Measurements from ENCODE around the gene NRXN3.

NRXN3 gene

DNA sequence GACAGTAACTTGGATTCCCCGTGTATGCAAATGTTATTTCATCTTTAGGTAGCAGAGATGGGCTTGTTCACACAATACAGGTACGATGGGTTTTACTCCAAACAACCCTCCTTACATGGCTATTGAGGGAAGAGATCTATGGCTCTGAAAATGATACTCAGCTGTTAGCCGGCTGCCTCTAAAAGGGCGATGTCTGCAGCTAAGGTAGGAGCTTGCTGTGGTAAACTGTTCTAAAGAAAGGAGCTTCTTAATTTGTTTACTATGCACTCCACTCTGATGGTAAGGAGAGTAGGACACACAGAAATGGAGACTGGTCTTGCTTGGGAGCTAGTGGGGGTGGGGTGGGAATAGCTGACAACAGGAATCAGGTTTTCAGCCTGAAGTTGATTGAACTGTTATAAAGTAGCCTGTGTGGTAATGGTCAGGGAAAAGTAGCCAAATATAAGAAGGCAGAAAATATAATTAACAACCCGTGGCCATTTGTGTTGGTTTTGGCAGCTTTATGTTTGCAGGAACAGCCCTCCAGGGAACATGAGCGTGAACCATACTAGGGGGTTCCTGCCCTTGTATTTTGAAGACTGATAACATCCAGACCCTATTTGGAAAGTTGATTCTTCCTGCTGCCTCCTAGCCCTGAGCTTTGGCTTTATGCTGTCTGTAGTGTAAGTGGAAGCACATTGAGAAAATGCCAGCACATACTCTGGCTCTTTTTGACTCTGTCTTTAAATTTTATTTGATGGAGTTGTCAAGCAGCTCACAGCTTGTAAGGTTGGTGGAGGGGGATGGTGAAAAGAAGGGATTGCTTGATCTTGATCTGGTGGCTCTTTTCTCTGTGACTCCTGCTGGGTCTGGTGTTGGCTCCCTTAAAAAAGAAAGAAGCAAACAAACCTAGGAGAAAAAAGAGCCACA, 1111.3 kb downstream of the NRXN3 start:
- peaks cover 46% of the 10 kb centered on the region for H3K4me1 ChIP-seq (ENCODE audit: insufficient read depth, low read length)
- no peaks in the 10 kb centered on the region for H3K9me3 ChIP-seq (ENCODE audit: insufficient read depth, low read depth, low read length)
- H3K36me3 ChIP-seq (ENCODE audit: insufficient read depth, low read length): no peaks in the 10 kb centered on the region
- H3K4me3 ChIP-seq (ENCODE audit: low read length): peak overlapping the region; percentile 66
- WGBS: 7% methylated on average over 5 of the region's 6 CpGs
- no peak overlapping the region for H3K9ac ChIP-seq (ENCODE audit: low read depth, low read length)
- H3K27me3 ChIP-seq (ENCODE audit: insufficient read depth, low read length): peaks cover 82% of the 10 kb centered on the region
- no peak overlapping the region for H3K27ac ChIP-seq (ENCODE audit: low read depth, low read length)

DNA sequence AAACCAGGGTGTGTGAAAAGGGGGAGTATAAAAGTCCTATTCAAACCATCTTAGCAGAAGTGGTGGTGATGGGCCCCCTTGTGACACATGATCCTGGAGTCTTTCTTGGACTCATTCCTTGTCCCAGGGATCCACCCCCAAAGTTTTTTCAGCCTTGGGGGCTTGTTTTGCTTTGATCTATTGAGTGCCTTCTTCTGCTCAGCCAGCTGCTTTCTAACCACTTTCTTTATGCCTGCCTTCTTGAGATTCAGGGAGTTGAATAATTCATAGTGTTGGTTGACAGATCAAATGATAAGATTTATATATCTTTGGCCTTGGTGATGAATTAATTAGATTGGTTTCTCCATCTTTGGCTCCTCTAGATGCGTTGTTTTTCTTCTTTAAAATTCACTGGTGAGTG, 1114.4 kb downstream of the NRXN3 start:
- peaks cover 38% of the 10 kb centered on the region for H3K4me1 ChIP-seq (ENCODE audit: insufficient read depth, low read length)
- peaks cover 56% of the 10 kb centered on the region for H3K27me3 ChIP-seq (ENCODE audit: insufficient read depth, low read length)
- H3K9ac ChIP-seq (ENCODE audit: low read depth, low read length): no peak overlapping the region
- H3K27ac ChIP-seq (ENCODE audit: low read depth, low read length): no peak overlapping the region
- H3K4me3 ChIP-seq (ENCODE audit: low read length): no peak overlapping the region
- H3K9me3 ChIP-seq (ENCODE audit: insufficient read depth, low read depth, low read length): no peaks in the 10 kb centered on the region
- no peaks in the 10 kb centered on the region for H3K36me3 ChIP-seq (ENCODE audit: insufficient read depth, low read length)
- 100% methylated on average over 1 of the region's 1 CpG for WGBS

DNA sequence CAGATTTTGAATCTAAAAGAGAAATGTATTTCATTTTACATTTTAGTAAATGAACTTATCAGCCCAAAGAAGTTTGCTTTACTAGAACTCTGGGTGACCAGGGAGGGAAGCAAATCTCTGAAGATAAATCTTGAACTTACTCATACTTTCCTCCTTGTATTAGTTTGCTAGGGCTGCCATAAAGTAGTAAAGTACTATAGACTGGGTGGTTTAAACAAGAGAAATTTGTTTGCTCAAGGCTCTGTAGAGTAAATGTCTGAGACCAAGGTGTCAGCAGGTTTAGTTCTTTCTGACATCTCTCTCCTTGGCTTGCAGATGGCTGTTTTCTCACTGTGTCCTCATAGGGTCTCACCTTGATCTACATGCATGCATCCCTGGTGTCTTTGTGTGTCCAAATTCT, 1115.1 kb downstream of the NRXN3 start:
- Histone ChIP-seq H3K27me3 (ENCODE audit: insufficient read depth, low read length) (peaks cover 49% of the 10 kb centered on the region), H3K9me3 (ENCODE audit: insufficient read depth, low read depth, low read length) (no peaks in the 10 kb centered on the region), H3K27ac (ENCODE audit: low read depth, low read length) (no peak overlapping the region), H3K9ac (ENCODE audit: low read depth, low read length) (no peak overlapping the region), H3K4me3 (ENCODE audit: low read length) (no peak overlapping the region), H3K36me3 (ENCODE audit: insufficient read depth, low read length) (no peaks in the 10 kb centered on the region), H3K4me1 (ENCODE audit: insufficient read depth, low read length) (peaks cover 32% of the 10 kb centered on the region)

DNA sequence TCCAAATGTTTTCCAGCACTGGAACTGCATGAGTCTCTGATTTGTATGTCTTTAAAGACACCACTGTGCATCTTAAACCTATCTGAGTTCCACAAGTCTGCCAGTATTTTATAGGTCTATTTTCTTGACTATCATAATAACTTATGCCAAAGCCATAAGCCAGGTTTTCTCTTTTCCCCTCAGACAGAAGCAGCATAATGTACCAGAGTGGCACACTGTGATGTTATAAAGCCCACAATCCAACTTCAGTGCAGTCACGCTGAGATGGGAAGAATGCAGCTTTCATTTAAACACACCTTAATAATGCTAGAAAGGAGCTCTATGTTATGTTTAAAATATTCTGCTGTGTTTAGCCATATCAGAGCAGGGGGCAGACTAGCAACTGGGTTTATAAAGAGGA, 1117.8 kb downstream of the NRXN3 start:
- Histone ChIP-seq H3K27ac (ENCODE audit: low read depth, low read length) (no peak overlapping the region), H3K9me3 (ENCODE audit: insufficient read depth, low read depth, low read length) (no peaks in the 10 kb centered on the region), H3K4me1 (ENCODE audit: insufficient read depth, low read length) (peaks cover 6% of the 10 kb centered on the region), H3K36me3 (ENCODE audit: insufficient read depth, low read length) (no peaks in the 10 kb centered on the region), H3K27me3 (ENCODE audit: insufficient read depth, low read length) (peaks cover 22% of the 10 kb centered on the region), H3K4me3 (ENCODE audit: low read length) (no peak overlapping the region), H3K9ac (ENCODE audit: low read depth, low read length) (no peak overlapping the region)
- WGBS: no CpG with 5 or more reads among the region's 1 CpG

DNA sequence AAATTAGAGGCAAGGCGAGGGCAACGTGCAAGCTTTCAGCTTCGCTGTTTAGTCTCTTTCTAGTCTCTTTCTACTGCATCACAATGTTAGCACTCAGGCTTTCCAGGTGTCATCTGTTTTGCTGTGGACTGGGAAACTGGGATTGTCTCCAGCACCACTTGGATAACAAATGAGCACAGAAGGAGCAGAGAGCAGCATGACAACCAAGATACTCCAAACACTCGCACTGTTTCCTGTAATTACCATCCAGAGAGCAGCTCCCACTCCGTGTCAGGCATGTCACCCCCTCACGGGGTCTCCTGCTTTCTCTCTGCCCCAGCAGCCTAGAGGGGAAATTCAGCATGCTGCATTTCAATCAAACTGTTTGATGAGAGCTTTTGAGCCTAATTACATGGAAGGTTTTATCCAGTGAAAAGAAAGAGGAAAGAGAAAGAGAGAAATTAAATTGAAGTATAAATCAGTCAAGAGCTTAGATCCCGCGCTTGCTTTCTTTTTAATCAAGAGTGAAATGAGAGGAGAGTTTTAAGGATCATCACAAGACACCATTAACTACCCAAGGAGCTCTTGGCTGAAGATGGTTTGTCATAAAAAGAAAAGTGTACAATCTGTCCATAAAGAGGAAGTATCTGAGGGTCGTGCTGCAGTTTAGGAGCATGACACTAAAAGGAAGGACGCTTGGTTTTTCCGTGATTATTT, 1123.5 kb downstream of the NRXN3 start:
- Histone ChIP-seq H3K9me3 (ENCODE audit: insufficient read depth, low read depth, low read length) (no peaks in the 10 kb centered on the region), H3K27me3 (ENCODE audit: insufficient read depth, low read length) (no peaks in the 10 kb centered on the region), H3K36me3 (ENCODE audit: insufficient read depth, low read length) (no peaks in the 10 kb centered on the region), H3K9ac (ENCODE audit: low read depth, low read length) (no peak overlapping the region), H3K4me1 (ENCODE audit: insufficient read depth, low read length) (peaks cover 9% of the 10 kb centered on the region), H3K27ac (ENCODE audit: low read depth, low read length) (no peak overlapping the region), H3K4me3 (ENCODE audit: low read length) (no peak overlapping the region)
- whole genome bisulfite sequencing: 75% methylated on average over 11 of the region's 11 CpGs

DNA sequence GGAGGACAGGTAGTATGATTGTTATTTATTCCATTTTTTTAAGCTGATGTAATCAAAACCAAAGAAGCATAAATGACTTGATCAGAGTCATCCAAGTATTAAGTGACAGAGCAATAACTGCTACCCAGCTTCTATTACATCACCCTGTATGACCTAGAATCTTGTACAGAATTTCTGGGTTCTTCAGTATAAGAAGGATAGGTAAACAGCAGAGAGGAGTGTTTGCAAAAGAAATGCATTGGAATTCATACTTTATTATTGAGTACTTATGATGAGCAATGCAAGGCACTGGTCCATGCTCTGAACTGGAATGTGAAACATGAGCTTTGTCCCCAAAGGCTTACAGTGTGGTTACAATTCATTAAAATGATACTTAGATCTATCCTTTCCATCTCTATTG, 1124.3 kb downstream of the NRXN3 start:
- no peak overlapping the region for H3K27ac ChIP-seq (ENCODE audit: low read depth, low read length)
- H3K9me3 ChIP-seq (ENCODE audit: insufficient read depth, low read depth, low read length): no peaks in the 10 kb centered on the region
- no peaks in the 10 kb centered on the region for H3K27me3 ChIP-seq (ENCODE audit: insufficient read depth, low read length)
- H3K4me1 ChIP-seq (ENCODE audit: insufficient read depth, low read length): peaks cover 13% of the 10 kb centered on the region
- H3K9ac ChIP-seq (ENCODE audit: low read depth, low read length): no peak overlapping the region
- no peaks in the 10 kb centered on the region for H3K36me3 ChIP-seq (ENCODE audit: insufficient read depth, low read length)
- H3K4me3 ChIP-seq (ENCODE audit: low read length): no peak overlapping the region

DNA sequence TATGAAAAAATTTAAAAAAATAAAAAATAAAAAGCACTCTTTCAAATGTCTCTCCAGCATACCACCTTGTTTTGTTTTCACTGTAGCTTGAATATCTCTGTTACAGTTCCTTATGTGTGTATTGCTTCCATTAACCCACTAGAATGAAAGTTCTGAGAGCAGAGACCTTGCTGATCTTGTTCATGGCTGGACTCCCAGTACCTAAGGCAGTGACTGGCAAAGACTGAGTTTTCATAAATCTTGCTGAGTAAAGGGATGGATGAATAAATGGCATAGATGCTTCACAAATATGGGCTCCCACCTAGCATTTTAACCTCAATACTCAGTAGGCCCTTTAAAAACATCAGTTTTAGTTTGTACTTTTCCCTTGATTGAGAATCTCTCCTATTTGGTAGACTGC, 1125.2 kb downstream of the NRXN3 start:
- no peak overlapping the region for H3K27ac ChIP-seq (ENCODE audit: low read depth, low read length)
- no peaks in the 10 kb centered on the region for H3K9me3 ChIP-seq (ENCODE audit: insufficient read depth, low read depth, low read length)
- no peak overlapping the region for H3K4me3 ChIP-seq (ENCODE audit: low read length)
- H3K27me3 ChIP-seq (ENCODE audit: insufficient read depth, low read length): no peaks in the 10 kb centered on the region
- H3K36me3 ChIP-seq (ENCODE audit: insufficient read depth, low read length): no peaks in the 10 kb centered on the region
- peaks cover 13% of the 10 kb centered on the region for H3K4me1 ChIP-seq (ENCODE audit: insufficient read depth, low read length)
- H3K9ac ChIP-seq (ENCODE audit: low read depth, low read length): no peak overlapping the region

DNA sequence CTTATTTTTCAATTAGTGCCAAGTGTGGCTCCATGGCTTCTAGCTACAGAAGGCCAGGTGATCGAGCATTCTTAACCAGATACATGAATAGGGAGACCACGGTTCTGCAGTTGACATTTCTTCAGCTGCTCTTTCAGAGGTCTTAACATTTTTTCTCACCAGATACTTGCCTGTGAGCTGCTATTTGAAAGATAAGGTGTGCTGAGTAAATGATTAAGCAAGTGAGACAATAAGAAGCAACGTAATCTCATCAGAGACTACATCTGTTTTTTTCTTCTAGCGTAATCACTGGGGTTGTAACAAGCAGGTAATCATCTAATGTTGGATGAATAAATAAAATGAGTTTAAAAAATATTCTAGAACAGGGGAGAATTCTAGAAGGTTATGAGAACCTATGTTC, 1128.2 kb downstream of the NRXN3 start:
- Histone ChIP-seq H3K4me1 (ENCODE audit: insufficient read depth, low read length) (peaks cover 12% of the 10 kb centered on the region), H3K27me3 (ENCODE audit: insufficient read depth, low read length) (no peaks in the 10 kb centered on the region), H3K9me3 (ENCODE audit: insufficient read depth, low read depth, low read length) (no peaks in the 10 kb centered on the region; the same call in 1 of the 2 replicates)

DNA sequence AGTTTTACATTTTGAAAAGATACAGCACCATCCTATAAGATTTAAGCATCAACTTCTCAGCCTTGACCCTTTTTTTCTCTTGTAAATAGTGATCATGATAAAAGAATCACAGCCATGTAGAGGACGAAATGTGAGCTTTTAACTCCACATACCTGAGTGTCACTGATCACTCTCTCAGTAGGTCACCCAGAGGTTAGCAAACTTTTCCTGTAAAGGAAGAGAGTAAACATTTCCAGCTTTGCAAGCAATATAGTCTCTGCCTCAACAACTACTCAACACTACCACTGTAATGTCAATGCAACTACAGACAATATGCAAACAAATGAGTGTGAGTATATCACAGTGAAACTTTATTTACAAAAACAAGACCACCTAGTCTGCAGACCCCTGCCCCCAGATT, 1129.0 kb downstream of the NRXN3 start:
- Histone ChIP-seq H3K27me3 (ENCODE audit: insufficient read depth, low read length) (no peaks in the 10 kb centered on the region), H3K27ac (ENCODE audit: low read depth, low read length) (no peak overlapping the region)
- WGBS: 67% methylated on average over 1 of the region's 1 CpG

More for the DNA sequence above, 1128.2 kb downstream of the NRXN3 start:
- no peak overlapping the region for H3K9ac ChIP-seq (ENCODE audit: low read depth, low read length)
- H3K27ac ChIP-seq (ENCODE audit: low read depth, low read length): no peak overlapping the region
- H3K4me3 ChIP-seq (ENCODE audit: low read length): no peak overlapping the region
- H3K36me3 ChIP-seq (ENCODE audit: insufficient read depth, low read length): no peaks in the 10 kb centered on the region
- 86% methylated on average over 4 of the region's 4 CpGs for WGBS

DNA sequence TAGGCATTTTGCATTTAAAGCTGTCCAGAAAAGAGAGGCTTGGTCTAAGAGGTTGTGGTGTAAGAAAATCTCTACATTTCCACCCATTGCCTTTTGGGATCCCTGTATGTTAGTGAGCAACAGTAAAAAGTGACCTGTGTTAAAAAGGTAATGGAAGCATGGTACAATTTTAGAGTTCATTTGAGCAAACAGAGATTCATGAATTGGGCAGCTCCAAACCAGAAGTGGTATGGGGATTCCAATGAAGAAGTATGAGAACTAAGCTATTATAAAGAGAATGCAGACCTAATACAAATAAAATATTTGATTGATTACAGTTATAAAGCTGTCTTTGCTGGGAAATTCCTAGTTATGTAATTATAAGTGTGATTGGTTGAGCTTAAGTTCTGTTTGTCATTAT, 1134.1 kb downstream of the NRXN3 start:
- no peak overlapping the region for H3K27ac ChIP-seq (ENCODE audit: low read depth, low read length)
- no peaks in the 10 kb centered on the region for H3K36me3 ChIP-seq (ENCODE audit: insufficient read depth, low read length)
- H3K27me3 ChIP-seq (ENCODE audit: insufficient read depth, low read length): no peaks in the 10 kb centered on the region
- no peak overlapping the region for H3K4me3 ChIP-seq (ENCODE audit: low read length)
- no peak overlapping the region for H3K9ac ChIP-seq (ENCODE audit: low read depth, low read length)
- no peaks in the 10 kb centered on the region; the same call in 1 of the 2 replicates for H3K9me3 ChIP-seq (ENCODE audit: insufficient read depth, low read depth, low read length)
- 0 out of 2 replicates have a peak, but pooled peaks cover under 1% of the 10 kb centered on the region for H3K4me1 ChIP-seq (ENCODE audit: insufficient read depth, low read length)

More for the DNA sequence above, 1129.0 kb downstream of the NRXN3 start:
- H3K9ac ChIP-seq (ENCODE audit: low read depth, low read length): no peak overlapping the region
- H3K9me3 ChIP-seq (ENCODE audit: insufficient read depth, low read depth, low read length): no peaks in the 10 kb centered on the region; the same call in 1 of the 2 replicates
- H3K4me3 ChIP-seq (ENCODE audit: low read length): no peak overlapping the region
- 0 out of 2 replicates have a peak, but pooled peaks cover 4% of the 10 kb centered on the region for H3K4me1 ChIP-seq (ENCODE audit: insufficient read depth, low read length)
- H3K36me3 ChIP-seq (ENCODE audit: insufficient read depth, low read length): no peaks in the 10 kb centered on the region

DNA sequence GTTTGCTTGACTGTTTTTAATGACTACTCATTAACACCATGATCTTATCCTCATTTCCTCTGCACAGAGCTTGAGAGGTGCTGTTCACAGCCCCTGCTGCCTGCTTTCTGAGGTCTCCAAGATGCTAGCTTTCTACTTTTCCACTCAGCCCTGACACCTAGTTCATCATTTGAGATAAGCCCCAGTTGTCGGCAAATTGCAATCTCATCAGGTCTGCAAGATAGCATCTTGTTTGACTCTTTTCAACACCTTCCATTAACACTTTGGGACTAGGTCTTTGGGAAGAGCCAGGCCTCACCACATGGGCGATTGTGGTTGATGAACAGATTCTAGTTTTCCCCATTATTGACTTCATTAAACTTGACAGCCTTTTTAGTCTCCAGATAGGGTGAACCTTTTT, 1136.4 kb downstream of the NRXN3 start:
- Histone ChIP-seq H3K9ac (ENCODE audit: low read depth, low read length) (no peak overlapping the region), H3K4me1 (ENCODE audit: insufficient read depth, low read length) (no peaks in the 10 kb centered on the region), H3K36me3 (ENCODE audit: insufficient read depth, low read length) (no peaks in the 10 kb centered on the region), H3K27me3 (ENCODE audit: insufficient read depth, low read length) (no peaks in the 10 kb centered on the region), H3K4me3 (ENCODE audit: low read length) (no peak overlapping the region), H3K9me3 (ENCODE audit: insufficient read depth, low read depth, low read length) (no peaks in the 10 kb centered on the region; the same call in 1 of the 2 replicates), H3K27ac (ENCODE audit: low read depth, low read length) (no peak overlapping the region)
- WGBS: 79% methylated on average over 2 of the region's 2 CpGs

Measured in HUES64 (cell line).